GM12864 (cell line): ENCODE measurements around the gene EHMT1.

Experiments
- DNase-seq: peaks from one replicate; pipeline ENCODE4 v3.0.0-alpha.2; 2011; ENCODE audit warnings: low read depth
- H3K4me3 ChIP-seq: 2 replicates; pipeline ENCODE4 v1.5.1; 2011; ENCODE audit warnings: mild to moderate bottlenecking, low read depth, low read length, control low read depth
- TF ChIP-seq, protein P1 (sequence below): IDR thresholded peaks from 2 replicates; pipeline ENCODE4 v1.5.1; 2011; ENCODE audit warnings: low read depth, mild to moderate bottlenecking, moderate library complexity, low read length, control low read depth, inconsistent platforms; ENCODE audit errors: missing control alignments

EHMT1 gene

DNA sequence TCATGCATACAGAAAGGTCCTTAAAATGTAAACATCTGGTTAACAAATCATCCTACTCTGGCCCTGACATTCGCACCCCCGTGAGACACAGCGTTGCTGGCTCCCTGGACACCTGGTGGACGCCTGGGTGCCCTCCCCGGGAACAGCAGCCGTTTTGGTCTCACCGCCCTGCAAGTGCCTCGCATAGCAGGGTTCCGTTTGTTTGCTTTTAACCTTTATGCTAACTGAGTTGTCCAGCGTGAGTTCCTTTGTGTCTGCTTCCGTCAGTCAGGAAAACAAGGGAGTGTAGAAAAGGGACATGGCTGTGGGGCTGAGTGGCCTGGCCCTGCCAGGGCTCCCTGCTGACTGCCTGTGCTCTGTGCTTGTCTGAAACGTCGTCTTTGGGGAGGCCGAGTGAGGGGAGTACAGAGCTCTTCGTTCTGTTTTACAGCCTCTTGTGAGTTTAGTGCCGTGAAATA is 166.9 kb downstream of the EHMT1 start:
- DNase-seq: no peak
- TF ChIP-seq, protein P1, sequence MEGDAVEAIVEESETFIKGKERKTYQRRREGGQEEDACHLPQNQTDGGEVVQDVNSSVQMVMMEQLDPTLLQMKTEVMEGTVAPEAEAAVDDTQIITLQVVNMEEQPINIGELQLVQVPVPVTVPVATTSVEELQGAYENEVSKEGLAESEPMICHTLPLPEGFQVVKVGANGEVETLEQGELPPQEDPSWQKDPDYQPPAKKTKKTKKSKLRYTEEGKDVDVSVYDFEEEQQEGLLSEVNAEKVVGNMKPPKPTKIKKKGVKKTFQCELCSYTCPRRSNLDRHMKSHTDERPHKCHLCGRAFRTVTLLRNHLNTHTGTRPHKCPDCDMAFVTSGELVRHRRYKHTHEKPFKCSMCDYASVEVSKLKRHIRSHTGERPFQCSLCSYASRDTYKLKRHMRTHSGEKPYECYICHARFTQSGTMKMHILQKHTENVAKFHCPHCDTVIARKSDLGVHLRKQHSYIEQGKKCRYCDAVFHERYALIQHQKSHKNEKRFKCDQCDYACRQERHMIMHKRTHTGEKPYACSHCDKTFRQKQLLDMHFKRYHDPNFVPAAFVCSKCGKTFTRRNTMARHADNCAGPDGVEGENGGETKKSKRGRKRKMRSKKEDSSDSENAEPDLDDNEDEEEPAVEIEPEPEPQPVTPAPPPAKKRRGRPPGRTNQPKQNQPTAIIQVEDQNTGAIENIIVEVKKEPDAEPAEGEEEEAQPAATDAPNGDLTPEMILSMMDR: no peak
- H3K4me3 ChIP-seq: no peak overlapping the region

DNA sequence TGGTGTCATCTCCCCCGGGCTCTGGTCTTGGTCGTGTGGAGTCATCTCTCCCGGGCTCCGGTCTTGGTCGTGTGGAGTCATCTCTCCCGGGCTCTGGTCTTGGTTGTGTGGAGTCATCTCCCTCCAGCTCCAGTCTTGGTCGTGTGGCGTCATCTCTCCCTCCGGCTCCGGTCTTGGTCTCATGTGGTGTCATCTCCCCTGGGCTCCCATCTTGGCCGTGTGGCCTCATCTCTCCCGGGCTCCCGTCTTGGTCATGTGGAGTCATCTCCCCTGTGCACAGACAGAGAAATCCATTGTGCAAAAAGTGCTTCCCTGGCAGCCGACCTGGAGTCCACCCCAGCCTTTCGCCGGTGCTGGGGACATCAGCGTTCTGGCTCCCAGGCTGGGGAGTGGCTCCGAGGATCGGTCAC is 167.7 kb downstream of the EHMT1 start:
- no peak overlapping the region for H3K4me3 ChIP-seq
- DNase-seq: no peak
- TF ChIP-seq, protein P1: no peak

DNA sequence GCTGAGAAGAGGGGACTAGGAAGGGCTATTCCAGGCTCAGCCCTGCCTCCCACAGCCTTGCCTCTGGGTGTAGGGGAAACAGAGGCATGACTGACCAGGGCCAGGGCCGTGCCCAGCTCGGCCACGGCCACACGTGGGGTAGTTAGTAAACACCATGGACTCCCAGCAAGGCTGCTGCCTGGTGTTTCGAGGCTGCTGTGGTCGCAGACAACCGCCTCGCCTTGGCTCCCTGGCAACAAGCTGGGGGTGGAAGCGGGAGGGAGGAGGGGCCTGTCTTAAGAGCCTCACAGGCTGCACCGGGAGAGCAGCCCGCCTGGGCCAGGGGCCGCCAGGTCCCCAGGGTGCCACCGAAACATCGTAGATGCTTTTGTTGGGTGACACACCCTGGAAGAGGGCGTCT is 168.6 kb downstream of the EHMT1 start:
- H3K4me3 ChIP-seq: no peak overlapping the region
- DNase-seq: no peak
- TF ChIP-seq, protein P1: no peak

DNA sequence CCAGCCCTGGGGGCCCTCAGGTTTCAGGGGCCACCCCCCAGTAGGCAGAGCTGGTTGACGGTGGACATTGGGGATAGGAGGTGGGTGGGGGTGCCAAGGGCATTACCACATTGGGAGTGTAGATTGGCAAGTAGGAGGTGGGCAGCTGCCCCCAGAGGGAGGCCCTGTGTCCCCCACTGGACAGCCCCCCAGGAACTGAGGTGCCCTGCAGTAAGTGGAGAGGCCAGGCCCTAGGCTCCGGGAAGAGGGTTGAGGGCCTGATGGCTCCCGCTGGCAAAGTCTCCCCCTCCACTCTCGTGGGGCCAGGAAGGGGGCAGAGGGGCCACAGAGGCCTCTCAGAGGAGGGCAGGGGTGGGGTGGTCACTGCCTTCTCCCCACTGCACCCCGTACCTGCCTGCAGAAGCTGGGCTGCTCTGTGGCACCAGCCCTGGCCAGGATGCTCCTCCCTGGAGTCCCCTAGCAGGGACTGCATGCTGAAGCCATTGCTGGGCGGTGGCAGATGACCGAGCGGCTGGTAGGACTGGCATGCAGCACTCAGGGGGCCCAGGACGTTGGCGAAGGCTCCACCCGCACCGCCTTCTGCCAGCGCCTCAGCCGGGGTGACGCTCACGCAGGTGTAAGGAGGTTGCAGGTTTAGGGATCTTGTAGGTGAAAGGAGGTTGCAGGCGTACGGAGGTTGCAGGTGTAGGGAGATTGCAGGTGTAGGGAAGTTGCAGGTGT is 169.1 kb downstream of the EHMT1 start:
- TF ChIP-seq, protein P1: no peak
- no peak for DNase-seq
- no peak overlapping the region for H3K4me3 ChIP-seq

DNA sequence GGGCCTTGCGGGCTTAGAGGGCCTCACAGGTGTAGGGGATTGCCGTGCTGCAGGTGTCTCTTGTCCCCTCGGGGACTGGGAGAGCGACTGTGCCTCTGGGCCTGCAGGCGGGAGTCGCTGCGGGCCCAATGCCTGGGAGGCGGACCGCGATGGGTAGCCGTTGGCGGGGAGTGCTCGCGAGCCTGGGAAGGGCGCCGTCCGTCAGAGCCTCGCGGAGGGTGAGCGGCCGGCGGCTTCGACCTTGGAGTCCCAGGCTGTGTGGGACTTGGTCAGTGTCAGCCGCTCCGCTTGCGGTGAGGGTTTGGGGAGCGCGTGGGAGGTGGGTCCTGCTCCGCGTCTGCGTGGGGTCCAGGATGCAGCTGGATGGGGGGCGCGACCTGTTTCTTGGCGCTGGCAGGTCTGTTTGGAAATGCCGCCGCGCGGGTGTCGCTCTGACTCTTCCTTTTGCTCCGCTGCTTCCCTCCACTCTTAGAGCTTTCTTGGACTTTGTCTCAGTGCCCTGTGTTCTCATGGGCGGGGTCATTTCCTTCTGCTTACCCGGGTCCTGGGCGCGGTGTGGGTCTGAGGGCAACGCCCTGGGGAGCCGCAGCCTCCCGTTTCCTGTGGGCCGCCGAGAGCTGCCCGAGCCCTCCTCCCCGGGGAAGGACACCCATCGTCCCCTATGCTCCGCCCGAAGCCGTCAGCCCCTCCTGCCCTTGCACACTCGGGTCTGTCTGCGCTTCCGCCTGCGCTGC is 169.9 kb downstream of the EHMT1 start:
- H3K4me3 ChIP-seq: no peak overlapping the region
- TF ChIP-seq, protein P1: no peak
- DNase-seq: no peak

DNA sequence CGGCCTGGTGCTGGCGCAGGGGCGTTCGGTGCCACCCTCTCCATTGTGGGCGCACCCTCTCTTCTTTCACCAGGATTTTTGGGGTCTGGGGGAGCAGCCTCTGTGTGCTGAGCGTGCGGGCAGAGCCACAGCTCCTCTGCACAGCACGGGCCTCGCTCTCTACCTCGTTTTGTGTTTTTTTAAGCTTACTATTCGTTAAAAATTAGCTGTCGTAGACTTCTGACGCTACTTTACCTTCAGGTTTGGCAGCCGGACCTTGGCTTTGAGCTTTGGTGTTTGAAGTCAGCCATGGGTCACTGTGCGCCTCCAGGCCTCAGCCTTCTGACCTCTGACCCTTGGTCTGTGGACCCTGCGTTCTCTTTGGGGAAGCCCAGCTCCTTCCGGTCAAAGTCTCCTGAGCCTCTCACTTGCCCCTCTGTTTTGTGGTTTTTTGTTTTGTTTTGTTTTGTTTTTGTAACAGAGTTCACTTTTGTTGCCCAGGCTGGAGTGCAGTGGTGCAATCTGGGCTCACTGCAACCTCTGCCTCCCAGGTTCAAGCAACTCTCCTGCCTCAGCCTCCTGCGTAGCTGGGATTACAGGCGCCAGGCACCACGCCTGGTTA is 170.6 kb downstream of the EHMT1 start:
- TF ChIP-seq, protein P1: no peak
- DNase-seq: no peak
- no peak overlapping the region for H3K4me3 ChIP-seq
